Activated T-helper 1 cell treated with anti-CD3 and anti-CD28 coated beads, Interleukin-12 subunit alpha, Interleukin-12 subunit beta, Interleukin-2, Interleukin-4 antibody, amounts not matched to agents 30 ng/mL and 10 ng/mL and 1 ng/mL, durations not matched to agents 14 hours and 24 hours and 36 hours (primary cell): Measurements from ENCODE around the gene RNF44. TPM values are rescaled to one million over a fixed set of nuclear protein-coding genes. Genes with fewer than 3 reads are reported as not detected.

Experiments
- DNase-seq: peaks from one replicate; pipeline ENCODE4 v3.0.0; 2021; ENCODE audit warnings: low spot score
- H3K27ac Mint-ChIP-seq: one replicate; pipeline ENCODE4 v1.8.0; 2021; ENCODE audit warnings: mild to moderate bottlenecking, mixed read lengths
- H3K27me3 Mint-ChIP-seq: one replicate; pipeline ENCODE4 v1.8.0; 2022; ENCODE audit warnings: mild to moderate bottlenecking, moderate library complexity, mixed read lengths; ENCODE audit not compliant: insufficient read depth
- H3K36me3 Mint-ChIP-seq: one replicate; pipeline ENCODE4 v1.8.0; 2021; ENCODE audit warnings: low read depth, mixed read lengths
- H3K4me1 Mint-ChIP-seq: one replicate; pipeline ENCODE4 v1.8.0; 2021; ENCODE audit warnings: low read depth, mixed read lengths
- H3K4me3 Mint-ChIP-seq: one replicate; pipeline ENCODE4 v1.8.0; 2021; ENCODE audit warnings: mild to moderate bottlenecking, moderate library complexity, mixed read lengths
- H3K9me3 Mint-ChIP-seq: one replicate; pipeline ENCODE4 v1.8.0; 2021; ENCODE audit warnings: mixed read lengths
- intact Hi-C: fragments of 100-400 bp; cut with micrococcal nuclease; formaldehyde crosslinking; loops from one replicate; pipeline ENCODE4 v1.15.1; 2024
- total RNA-seq: library from RNA; stranded (reverse); gene quantifications from 2 replicates; pipeline ENCODE4 v1.2.3, GENCODE V29; 2022

RNF44 gene
- total RNA-seq, 1 donor from 2014 or later, result 80.3 TPM

DNA sequence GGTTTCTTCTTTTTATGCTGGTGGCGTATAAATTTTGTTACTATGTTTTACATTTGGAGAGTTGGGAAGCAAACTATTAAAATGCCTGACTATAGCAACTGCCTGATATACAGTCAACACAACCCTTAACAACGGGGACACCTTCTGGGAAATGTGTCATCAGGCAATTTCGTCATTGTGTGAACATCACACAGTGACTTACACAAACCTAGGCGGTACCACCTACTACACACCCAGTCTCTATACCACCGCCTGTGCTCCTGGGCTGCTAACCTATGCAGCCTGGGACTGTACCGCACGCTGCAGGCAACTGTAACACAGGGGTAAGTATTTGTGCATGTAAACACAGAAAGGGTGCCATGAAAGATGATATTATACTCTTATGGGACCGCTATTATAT is 10.6 kb upstream of the RNF44 start:
- Mint-ChIP-seq H3K27me3 (no peaks in the 10 kb centered on the region), H3K4me3 (no peak overlapping the region), H3K36me3 (no peaks in the 10 kb centered on the region), H3K4me1 (peaks cover 16% of the 10 kb centered on the region), H3K9me3 (no peaks in the 10 kb centered on the region), H3K27ac (peak overlapping the region; percentile 53)
- intact Hi-C loops, result no loop called here
- DNase-seq, result no peak

DNA sequence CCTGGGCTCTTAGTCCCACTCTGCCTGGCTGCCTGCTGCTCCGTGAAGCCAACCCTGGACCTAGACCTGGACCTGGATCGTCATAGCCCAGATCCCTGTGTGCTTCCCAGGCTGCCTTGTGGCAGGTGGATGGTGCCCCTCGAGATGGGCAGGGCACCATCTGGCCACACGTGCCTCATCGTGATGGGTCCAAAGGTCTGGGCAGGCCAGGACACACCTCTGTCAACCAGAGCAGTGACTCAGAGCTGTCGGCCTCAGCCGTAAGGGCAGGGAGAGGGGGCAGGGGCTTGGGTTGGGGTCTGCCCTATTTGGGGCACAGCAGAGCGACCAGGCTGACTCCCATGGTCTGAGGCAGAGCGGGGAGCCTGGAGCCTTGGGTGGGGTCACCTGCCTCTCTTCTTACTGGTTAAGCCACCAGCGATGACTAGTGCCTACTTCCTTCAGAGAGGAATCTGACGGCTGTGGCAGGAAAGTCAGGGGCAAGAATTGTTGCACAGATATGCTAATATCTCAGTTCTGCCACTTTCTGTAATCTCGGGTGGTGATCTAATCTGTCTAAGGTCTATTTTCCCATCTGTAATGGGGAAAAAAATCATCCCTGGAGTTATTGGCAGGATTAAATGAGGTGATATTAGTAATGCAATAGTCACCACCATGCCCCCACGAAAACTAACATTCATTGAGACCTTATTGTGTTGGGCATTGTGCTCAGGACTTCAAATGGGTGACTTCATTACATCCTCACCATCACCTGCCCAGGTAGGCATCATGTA is 8.7 kb upstream of the RNF44 start:
- Mint-ChIP-seq H3K4me3 (no peak overlapping the region), H3K36me3 (no peaks in the 10 kb centered on the region), H3K9me3 (no peaks in the 10 kb centered on the region), H3K4me1 (peaks cover 32% of the 10 kb centered on the region), H3K27ac (no peak overlapping the region), H3K27me3 (no peaks in the 10 kb centered on the region)
- intact Hi-C loops, result no loop called here
- no peak for DNase-seq

DNA sequence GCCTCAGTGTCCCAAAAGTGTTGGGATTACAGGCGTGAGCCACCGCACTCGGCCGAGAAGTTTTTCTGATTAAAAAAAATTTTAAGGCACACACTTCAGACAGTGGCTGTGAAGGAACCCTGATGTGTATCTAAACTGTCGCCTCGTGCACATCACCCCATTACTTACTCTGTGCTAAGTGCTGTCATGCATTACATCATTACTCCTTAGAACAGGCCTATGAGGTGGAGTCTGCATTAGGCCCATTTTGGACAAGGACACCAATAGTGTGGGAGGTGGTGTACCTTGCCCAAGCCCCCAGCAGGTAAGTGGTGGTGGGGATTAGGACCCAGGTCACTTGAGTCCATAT is 8.2 kb upstream of the RNF44 start:
- Mint-ChIP-seq H3K4me3 (peak overlapping the region; percentile 95), H3K36me3 (no peaks in the 10 kb centered on the region), H3K27ac (no peak overlapping the region), H3K4me1 (peaks cover 38% of the 10 kb centered on the region), H3K27me3 (no peaks in the 10 kb centered on the region), H3K9me3 (no peaks in the 10 kb centered on the region)
- no peak for DNase-seq
- intact Hi-C loops, result no loop called here

DNA sequence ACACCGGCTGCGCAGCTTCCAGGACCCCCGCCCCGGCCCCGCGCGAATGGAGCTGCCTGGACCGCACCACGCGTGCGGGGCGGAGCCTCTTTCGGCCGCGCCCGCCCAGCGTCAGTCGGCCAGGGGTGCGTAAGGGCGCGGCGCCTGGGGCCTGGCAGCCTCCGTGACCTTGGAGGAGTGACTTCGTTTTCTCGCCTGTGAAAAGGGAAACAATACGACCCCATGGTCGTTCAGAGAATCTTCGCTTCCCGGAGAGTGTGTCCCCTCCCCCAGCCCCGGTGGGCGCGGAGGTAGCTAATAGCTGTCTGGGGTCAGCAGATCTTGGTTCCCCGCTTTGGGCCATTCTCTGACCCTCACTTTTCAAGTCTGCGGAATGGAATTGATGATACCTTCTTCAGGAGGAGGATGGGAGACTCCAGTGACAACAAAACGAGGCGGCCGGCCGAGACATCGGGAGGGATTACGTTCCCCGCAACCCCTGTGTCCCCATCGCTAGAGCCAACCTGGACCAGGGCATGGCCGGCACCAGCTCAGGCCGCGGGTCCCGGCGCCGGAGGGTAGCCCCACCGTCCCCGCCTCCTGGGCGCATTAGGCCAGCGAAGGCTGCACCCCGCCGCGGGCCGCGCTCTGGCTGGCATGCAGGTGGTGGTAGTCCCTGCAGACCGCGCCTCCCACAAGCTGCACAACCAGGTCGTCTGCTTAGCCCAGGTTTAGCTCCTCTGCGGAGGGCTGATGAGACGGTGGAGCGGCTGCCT is 6.4 kb upstream of the RNF44 start:
- peak; percentile 74 for DNase-seq
- H3K27ac Mint-ChIP-seq, result peak overlapping the region; percentile 95
- no peaks in the 10 kb centered on the region for H3K36me3 Mint-ChIP-seq
- peak overlapping the region; percentile 95 for H3K4me3 Mint-ChIP-seq
- H3K27me3 Mint-ChIP-seq, result no peaks in the 10 kb centered on the region
- no peaks in the 10 kb centered on the region for H3K9me3 Mint-ChIP-seq
- intact Hi-C loops, result loop anchor here (1.0 to 5.0 kb wide), 6 partner anchors 8 to 1026 kb away; partner anchors contain the start of genes FGFR4 and TSPAN17
- H3K4me1 Mint-ChIP-seq, result peaks cover 51% of the 10 kb centered on the region

DNA sequence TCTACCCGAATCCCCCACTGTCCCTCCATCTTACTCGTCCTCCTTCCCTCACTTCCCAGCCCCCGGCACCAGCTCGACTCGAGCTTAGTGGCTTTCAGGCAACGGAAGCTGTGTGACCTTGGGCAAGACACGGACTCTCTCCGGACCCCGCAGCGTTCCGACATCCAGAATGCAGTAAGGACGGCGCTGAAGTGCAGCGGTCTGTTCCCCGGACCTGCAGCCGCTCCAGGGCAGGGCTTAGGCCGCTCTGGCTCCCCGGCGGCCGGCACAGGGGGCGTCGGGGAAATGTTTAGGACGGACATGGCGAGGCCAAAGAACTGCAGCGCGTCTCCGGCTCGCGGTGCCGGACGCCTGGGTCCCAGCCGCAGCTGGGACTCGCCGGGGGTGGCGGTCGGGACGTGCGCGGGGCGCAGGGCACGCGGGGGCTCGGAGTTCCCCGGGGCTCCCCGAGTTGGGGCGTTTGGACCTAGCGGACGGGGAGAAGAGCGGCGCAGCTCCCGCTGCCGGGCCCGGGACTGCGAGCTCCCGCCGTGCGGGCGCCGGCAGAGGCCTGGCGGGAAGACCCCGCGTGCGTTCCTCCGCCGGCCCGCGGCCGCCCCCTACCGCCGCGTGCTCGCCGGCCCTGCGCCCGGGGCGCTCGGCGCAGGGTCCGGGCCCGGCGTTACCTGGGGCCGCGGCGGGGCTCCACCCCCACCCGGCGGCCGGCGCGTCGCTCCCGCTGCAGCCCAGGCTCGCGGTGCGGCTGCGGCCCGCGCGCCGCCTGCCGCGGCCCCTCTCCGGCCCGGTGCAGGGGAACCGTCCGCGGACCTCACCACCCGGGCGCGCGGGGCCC is 5.6 kb upstream of the RNF44 start:
- no peaks in the 10 kb centered on the region for H3K9me3 Mint-ChIP-seq
- peak overlapping the region; percentile 94 for H3K27ac Mint-ChIP-seq
- H3K4me1 Mint-ChIP-seq, result peaks cover 57% of the 10 kb centered on the region
- H3K4me3 Mint-ChIP-seq, result peak overlapping the region; percentile 84
- H3K27me3 Mint-ChIP-seq, result no peaks in the 10 kb centered on the region
- intact Hi-C loops, result loop anchor here (1.0 to 5.0 kb wide), 7 partner anchors 8 to 1026 kb away; partner anchors contain the start of genes CLTB, FGFR4 and TSPAN17
- peak; percentile 20 for DNase-seq
- H3K36me3 Mint-ChIP-seq, result no peaks in the 10 kb centered on the region

DNA sequence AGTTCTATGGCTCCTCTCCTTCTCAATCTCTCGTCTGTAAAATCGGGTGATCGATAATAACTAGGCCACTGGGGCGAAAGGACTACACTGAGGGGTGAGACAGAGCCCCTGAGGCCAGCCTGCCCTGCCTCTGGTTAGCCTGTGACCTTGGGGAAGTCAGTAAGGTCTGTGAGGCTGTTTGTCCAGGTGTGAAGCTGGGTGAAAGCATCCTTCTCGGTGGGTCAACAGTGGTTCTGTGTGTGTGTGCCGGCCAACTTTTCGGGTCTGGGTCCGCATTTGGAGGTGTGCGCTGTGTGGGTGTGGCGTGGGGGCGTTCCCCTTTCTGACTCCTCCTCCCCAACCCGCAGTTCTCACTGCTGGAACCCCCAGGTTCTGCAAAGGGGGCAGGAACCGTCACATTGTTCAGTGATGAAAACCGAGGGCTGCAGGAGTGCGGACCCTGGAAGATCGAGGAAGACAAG is 5.0 kb upstream of the RNF44 start:
- peak overlapping the region; percentile 84 for H3K4me3 Mint-ChIP-seq
- peaks cover 55% of the 10 kb centered on the region for H3K4me1 Mint-ChIP-seq
- intact Hi-C loops, result loop anchor here (1.0 to 5.0 kb wide), 4 partner anchors 33 to 1025 kb away; partner anchors contain the start of genes CLTB and FGFR4

GRCh38 chr5:176541338-176542134 is 4.3 kb upstream of the RNF44 start:
- no peaks in the 10 kb centered on the region for H3K27me3 Mint-ChIP-seq
- peaks cover 55% of the 10 kb centered on the region for H3K4me1 Mint-ChIP-seq
- H3K4me3 Mint-ChIP-seq, result peak overlapping the region; percentile 84
- intact Hi-C loops, result loop anchor here (1.0 to 5.0 kb wide), 4 partner anchors 33 to 1024 kb away; partner anchors contain the start of genes CLTB and FGFR4
- peak; percentile 74 for DNase-seq
- peak overlapping the region; percentile 94 for H3K27ac Mint-ChIP-seq
- H3K9me3 Mint-ChIP-seq, result no peaks in the 10 kb centered on the region
- H3K36me3 Mint-ChIP-seq, result no peaks in the 10 kb centered on the region

More for the DNA sequence above, 5.0 kb upstream of the RNF44 start:
- no peaks in the 10 kb centered on the region for H3K27me3 Mint-ChIP-seq
- peak overlapping the region; percentile 94 for H3K27ac Mint-ChIP-seq
- H3K9me3 Mint-ChIP-seq, result no peaks in the 10 kb centered on the region
- peak; percentile 70 for DNase-seq
- no peaks in the 10 kb centered on the region for H3K36me3 Mint-ChIP-seq

- no peak for DNase-seq
- Mint-ChIP-seq H3K4me3 (peak overlapping the region; percentile 84), H3K4me1 (peaks cover 55% of the 10 kb centered on the region), H3K9me3 (no peaks in the 10 kb centered on the region), H3K27ac (peak overlapping the region; percentile 94), H3K27me3 (no peaks in the 10 kb centered on the region), H3K36me3 (no peaks in the 10 kb centered on the region)
- intact Hi-C loops, result loop anchor here (5.0 kb wide), 1 partner anchor 1024 kb away; no protein-coding TSS in a partner anchor
These were observed 3.7 kb upstream of the RNF44 start for GRCh38 chr5:176540956-176541337.

DNA sequence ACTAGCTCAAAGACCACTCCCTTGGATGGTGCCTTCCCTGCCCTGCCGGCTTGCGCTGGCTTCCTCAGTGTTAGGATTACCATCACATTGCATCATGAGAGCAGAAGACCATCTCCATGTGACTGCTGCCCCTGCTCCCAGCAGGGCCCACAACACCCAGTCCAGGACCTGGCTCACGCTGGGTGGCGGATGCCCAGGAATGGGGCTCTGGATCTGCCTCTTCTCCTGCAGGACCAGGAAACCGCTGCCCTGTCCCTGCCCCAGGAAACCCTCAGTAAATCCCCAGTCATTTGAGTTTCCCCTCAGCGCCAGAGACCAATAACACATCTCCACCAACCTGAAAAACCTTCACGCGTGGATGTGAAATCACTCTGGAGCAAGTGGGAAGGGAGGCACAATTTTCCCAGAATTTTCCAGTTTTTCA is 3.3 kb upstream of the RNF44 start:
- Mint-ChIP-seq H3K9me3 (no peaks in the 10 kb centered on the region), H3K4me3 (no peak overlapping the region), H3K4me1 (peaks cover 56% of the 10 kb centered on the region), H3K27ac (peak overlapping the region; percentile 37), H3K36me3 (no peaks in the 10 kb centered on the region), H3K27me3 (no peaks in the 10 kb centered on the region)
- DNase-seq, result no peak
- intact Hi-C loops, result loop anchor here (5.0 kb wide), 1 partner anchor 1023 kb away; no protein-coding TSS in a partner anchor

DNA sequence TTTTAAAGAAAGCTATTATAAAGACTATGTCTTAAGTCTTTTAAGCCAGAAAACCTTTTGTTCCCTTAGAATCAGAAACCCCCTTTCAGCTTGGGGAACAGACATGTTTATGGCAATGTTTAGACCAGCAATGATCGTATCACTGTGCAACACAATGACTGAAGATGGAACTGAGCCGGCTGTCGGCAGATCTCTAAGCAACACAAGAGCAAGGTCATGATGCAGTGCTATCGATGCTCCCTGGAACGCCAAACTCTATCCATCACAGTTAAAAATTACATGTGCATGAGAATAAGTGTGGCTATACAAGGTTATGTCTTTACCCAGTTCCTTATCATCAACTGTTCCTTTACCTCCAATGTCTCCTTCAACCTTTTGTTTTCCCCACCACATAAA is 1.8 kb upstream of the RNF44 start:
- Mint-ChIP-seq H3K4me1 (peaks cover 62% of the 10 kb centered on the region), H3K27ac (no peak overlapping the region), H3K36me3 (peaks cover 4% of the 10 kb centered on the region), H3K9me3 (no peaks in the 10 kb centered on the region), H3K4me3 (no peak overlapping the region), H3K27me3 (no peaks in the 10 kb centered on the region)
- no peak for DNase-seq
- intact Hi-C loops, result loop anchor here (5.0 to 10.0 kb wide), 4 partner anchors 363 to 1056 kb away; partner anchors contain the start of genes LMAN2, MXD3, RGS14 and TMED9

DNA sequence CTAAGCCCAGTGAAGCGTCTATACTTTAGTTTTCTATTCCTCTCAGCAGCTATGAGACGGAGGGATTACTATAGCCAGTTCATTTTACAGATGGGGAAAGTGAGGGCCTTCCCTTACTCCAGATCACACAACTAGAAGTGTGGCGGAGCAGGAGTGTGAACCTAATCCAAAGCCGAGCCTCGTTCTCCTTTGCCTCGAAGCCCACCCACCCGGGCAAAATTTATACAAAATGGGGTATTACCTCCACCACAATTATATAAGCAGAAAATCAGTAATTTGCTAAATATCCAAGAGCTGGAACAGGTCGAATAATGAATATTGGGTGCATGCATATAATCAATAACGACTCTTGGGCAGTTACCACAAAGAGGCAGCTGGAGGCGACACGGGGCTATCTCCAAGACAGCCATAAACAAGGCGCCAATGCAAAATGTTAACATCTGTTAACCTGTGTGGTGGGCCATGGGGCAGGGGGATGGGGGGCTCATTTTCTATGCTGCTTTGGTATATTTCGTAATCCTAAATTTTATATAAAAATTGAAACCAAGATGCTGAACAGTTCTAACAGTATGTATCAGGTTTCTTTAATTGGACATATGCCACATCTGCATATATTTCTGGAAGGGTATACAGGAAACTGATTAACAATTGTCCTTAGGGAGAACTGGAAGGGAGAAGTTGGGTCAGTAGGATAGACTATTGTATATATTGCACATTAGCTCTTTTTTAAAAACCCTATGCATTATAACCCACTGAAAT is 1.2 kb upstream of the RNF44 start:
- Mint-ChIP-seq H3K27ac (peak overlapping the region; percentile 97), H3K4me1 (peaks cover 68% of the 10 kb centered on the region), H3K9me3 (no peaks in the 10 kb centered on the region), H3K36me3 (peaks cover 7% of the 10 kb centered on the region), H3K27me3 (no peaks in the 10 kb centered on the region), H3K4me3 (peak overlapping the region; percentile 96)
- no peak for DNase-seq
- intact Hi-C loops, result loop anchor here (5.0 to 10.0 kb wide), 4 partner anchors 364 to 1056 kb away; partner anchors contain the start of genes LMAN2, MXD3, RGS14 and TMED9
